Transverse colon (tissue), 4 donors: ENCODE data around the gene FKBP1A. TPM values are rescaled to one million over a fixed set of nuclear protein-coding genes. Genes with fewer than 3 reads are reported as not detected.

Experiments used
- DNase-seq: peaks from one replicate; pipeline ENCODE4 v3.0.0-alpha.2; 2019
- H3K27ac ChIP-seq, 4 donors: fragments of 200-600 bp; sonication (generic); 2 replicates each; pipeline ENCODE4 v1.5.1; 2016 to 2018; ENCODE audit warnings: inconsistent platforms in 4 of 4
- H3K27me3 ChIP-seq: fragments of 200-600 bp; sonication (generic); 2 replicates; pipeline ENCODE4 v1.5.1; 2017; ENCODE audit warnings: inconsistent platforms
- H3K36me3 ChIP-seq, 4 donors: fragments of 200-600 bp; sonication (generic); 2 replicates each; pipeline ENCODE4 v1.5.1; 2017 to 2019; ENCODE audit warnings: inconsistent platforms in 4 of 4
- H3K4me1 ChIP-seq, 4 donors: fragments of 200-600 bp; sonication (generic); 2 replicates each; pipeline ENCODE4 v1.5.1; 2017 to 2020; ENCODE audit warnings: inconsistent platforms in 4 of 4
- H3K4me3 ChIP-seq, 4 donors: fragments of 200-600 bp; sonication (generic); 1 replicate in 1 of 4; 2 replicates in 3 of 4; pipeline versions ENCODE4 v1.5.1 to v1.6.1; 2017 to 2019; ENCODE audit warnings: inconsistent platforms in 4 of 4
- H3K9me3 ChIP-seq, 2 donors: fragments of 200-600 bp; sonication (generic); 2 replicates each; pipeline ENCODE4 v1.5.1; 2017 to 2019; ENCODE audit warnings: inconsistent platforms in 2 of 2
- CTCF ChIP-seq, 5 experiments: fragments of 200-600 bp in 3 of 5; fragments of 450-650 bp in 2 of 5; sonication (generic) in 3 of 5; IDR thresholded peaks; 1 replicate in 2 of 5; 2 replicates in 3 of 5; pipeline ENCODE4 v1.5.1; 2016 to 2017; ENCODE audit warnings: antibody characterized with exemption in 5 of 5, inconsistent platforms in 3 of 5, mild to moderate bottlenecking in 2 of 5, moderate library complexity in 1 of 5
- EP300 ChIP-seq: sonication (generic); formaldehyde crosslinking; IDR thresholded peaks from one replicate; pipeline ENCODE4 v1.6.1; 2017; ENCODE audit warnings: antibody characterized with exemption, low read depth
- POLR2A ChIP-seq: fragments of 450-650 bp; IDR thresholded peaks from one replicate; pipeline ENCODE4 v1.6.1; 2016; ENCODE audit warnings: antibody characterized with exemption, mild to moderate bottlenecking, moderate library complexity
- POLR2AphosphoS5 ChIP-seq, 3 donors: sonication (generic); formaldehyde crosslinking; IDR thresholded peaks; one replicate each; pipeline ENCODE4 v1.6.1; 2016; ENCODE audit warnings: antibody characterized with exemption in 3 of 3
- WGBS, 2 donors: methylation state at CpG; one replicate each; pipeline ENCODE4 v1.1.5; 2018; ENCODE audit warnings: low coverage in 1 of 2; 5-methylcytosine and 5-hydroxymethylcytosine counted together
- in situ Hi-C, 4 donors: fragments of 200-750 bp; cut with MboI; loops; one replicate each; pipeline versions ENCODE4 v1.15.0 to v1.15.1; 2017; ENCODE audit warnings: low sequenced_read_pairs in 3 of 4, low pct_ligation_motif_present in 1 of 4, low pct_unique_long_range_greater_than_20kb in 1 of 4
- intact Hi-C: fragments of 100-400 bp; cut with DNase I; formaldehyde crosslinking; loops from one replicate; pipeline ENCODE4 v1.15.1; 2023; ENCODE audit warnings: low total_unique reads
- total RNA-seq, 4 donors: library from RNA; depleted of rRNA; stranded (reverse); fragments of >200 nt; gene quantifications; one replicate each; pipeline ENCODE4 v1.1.0, GENCODE V29; 2016

FKBP1A gene
- total RNA-seq, 4 donors from 2014 or later, result 120 to 202 (median 144) TPM

GRCh38 chr20:1375515-1375914 is 17.3 kb downstream of the FKBP1A start:
- Histone ChIP-seq H3K27ac (no peak overlapping the region), H3K9me3 (no peaks in the 10 kb centered on the region), H3K4me3 (no peak overlapping the region), H3K36me3 (peaks cover 0 to 12% (median 0%) of the 10 kb centered on the region in 4 donors), H3K4me1 (peaks cover 0 to 74% (median 44%) of the 10 kb centered on the region in 4 donors), H3K27me3 (no peaks in the 10 kb centered on the region)
- 74 to 77% methylated on average over 2 to 8 of the region's 8 CpGs for WGBS, 2 donors
- TF ChIP-seq POLR2AphosphoS5 (IDR thresholded peaks at IDR 0.05) (no peak), EP300 (no peak), CTCF (IDR thresholded peaks at IDR 0.05) (no peak), POLR2A (no peak)
- in situ Hi-C loops, result no loop called here
- DNase-seq, result no peak
- intact Hi-C loops, result no loop called here

DNA sequence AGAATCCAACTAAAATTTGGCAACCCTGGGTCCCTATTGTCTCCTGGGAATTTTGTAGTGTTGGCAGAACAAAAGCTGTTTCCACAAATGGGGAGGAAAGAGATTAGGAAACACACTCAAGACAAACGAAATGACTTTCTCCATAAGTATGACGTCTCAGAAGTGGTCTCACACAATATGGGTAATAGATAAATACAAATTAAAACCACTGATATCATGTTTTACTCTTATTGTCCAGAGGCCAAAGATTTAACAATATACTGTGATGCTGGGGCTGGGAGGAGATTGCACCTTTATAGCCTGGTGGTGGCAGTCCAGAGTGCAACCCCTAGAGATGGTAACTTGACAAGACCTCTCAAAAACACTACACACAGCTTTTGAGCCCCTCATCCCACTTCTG is 18.6 kb downstream of the FKBP1A start:
- Histone ChIP-seq H3K27ac (no peak overlapping the region), H3K9me3 (no peaks in the 10 kb centered on the region), H3K4me1 (peaks cover 0 to 74% (median 44%) of the 10 kb centered on the region in 4 donors), H3K4me3 (no peak overlapping the region), H3K27me3 (no peaks in the 10 kb centered on the region), H3K36me3 (peaks cover 0 to 12% (median 0%) of the 10 kb centered on the region in 4 donors)
- no peak for TF ChIP-seq POLR2A
- TF ChIP-seq CTCF (IDR thresholded peaks at IDR 0.05), result no peak
- TF ChIP-seq EP300, result no peak
- no peak for TF ChIP-seq POLR2AphosphoS5 (IDR thresholded peaks at IDR 0.05)
- DNase-seq, result no peak
- intact Hi-C loops, result no loop called here
- in situ Hi-C loops, result no loop called here
- WGBS, 2 donors, result 79% methylated on average over 2 of the region's 2 CpGs; no CpG with 5 or more reads in 1 of the 2 donors

- Histone ChIP-seq H3K27me3 (no peaks in the 10 kb centered on the region), H3K27ac (no peak overlapping the region), H3K4me1 (peaks cover 0 to 76% (median 45%) of the 10 kb centered on the region in 4 donors), H3K36me3 (peaks cover 0 to 12% (median 0%) of the 10 kb centered on the region in 4 donors), H3K9me3 (no peaks in the 10 kb centered on the region), H3K4me3 (no peak overlapping the region)
- no peak for TF ChIP-seq EP300
- TF ChIP-seq POLR2AphosphoS5 (IDR thresholded peaks at IDR 0.05), result no peak
- TF ChIP-seq POLR2A, result no peak
- TF ChIP-seq CTCF (IDR thresholded peaks at IDR 0.05), result no peak
- 92% methylated on average over 4 of the region's 4 CpGs; no CpG with 5 or more reads in 1 of the 2 donors for WGBS, 2 donors
- intact Hi-C loops (no loop called here), in situ Hi-C loops (no loop called here)
- no peak for DNase-seq
Observed at GRCh38 chr20:1373614-1374013, 19.2 kb downstream of the FKBP1A start.

- no peak overlapping the region for H3K4me3 ChIP-seq
- intact Hi-C loops, result no loop called here
- TF ChIP-seq EP300 (no peak), POLR2AphosphoS5 (IDR thresholded peaks at IDR 0.05) (no peak), POLR2A (no peak), CTCF (IDR thresholded peaks at IDR 0.05) (no peak)
Observed at GRCh38 chr20:1373036-1373435, 19.8 kb downstream of the FKBP1A start.

More at GRCh38 chr20:1373036-1373435, 19.8 kb downstream of the FKBP1A start:
- Histone ChIP-seq H3K36me3 (peaks cover 0 to 12% (median 0%) of the 10 kb centered on the region in 4 donors), H3K9me3 (no peaks in the 10 kb centered on the region), H3K27ac (no peak overlapping the region), H3K27me3 (no peaks in the 10 kb centered on the region), H3K4me1 (peaks cover 0 to 79% (median 50%) of the 10 kb centered on the region in 4 donors)
- WGBS, 2 donors, result 91 to 94% methylated on average over 3 of the region's 3 CpGs
- DNase-seq, result no peak
- in situ Hi-C loops, result no loop called here
